ENCODE data around the gene MIPOL1. TPM values are rescaled to one million over a fixed set of nuclear protein-coding genes. Genes with fewer than 3 reads are reported as not detected.

Gene MIPOL1
- total and polyA plus RNA-seq, 2 donors (not counting 3 experiments of a cell fraction or from before 2014, with no cell fraction given): 3.4 to 33.5 TPM

DNA sequence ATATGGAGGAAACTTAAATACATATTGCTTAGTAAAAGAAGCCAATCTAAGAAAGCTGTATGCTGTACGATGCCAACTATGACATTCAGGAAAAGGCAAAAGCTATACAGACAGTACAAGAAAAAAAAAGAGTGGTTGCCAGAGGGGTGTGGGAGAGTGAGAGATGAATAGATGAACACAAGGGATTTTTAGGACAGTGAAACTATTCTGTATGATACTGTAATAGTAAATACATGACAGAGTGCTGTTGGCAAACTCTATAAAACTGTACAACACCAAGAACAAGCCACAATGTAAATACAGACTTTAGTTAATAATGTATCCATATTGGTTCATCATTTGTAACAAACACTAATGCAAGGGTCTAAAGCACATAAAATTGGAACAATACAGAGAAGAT is 10.9 kb upstream of the MIPOL1 start:
- H3K79me2 ChIP-seq (ENCODE audit: control insufficient read depth, insufficient read depth, low read length): no peaks in the 10 kb centered on the region
- CTCF ChIA-PET: no interaction called here
- no peaks in the 10 kb centered on the region for H3K4me1 ChIP-seq (ENCODE audit: control insufficient read depth, extremely low read depth, insufficient read depth, low read length)
- no peak overlapping the region for H3K4me2 ChIP-seq (ENCODE audit: insufficient read depth, low read length)
- no peaks in the 10 kb centered on the region for H4K20me1 ChIP-seq (replicated peaks; ENCODE audit: control insufficient read depth, extremely low read depth, insufficient read depth, low read length)
- no peaks in the 10 kb centered on the region for H3K9me3 ChIP-seq (replicated peaks; ENCODE audit: control insufficient read depth, insufficient read depth, low read length)
- no peak overlapping the region for H2AFZ ChIP-seq (ENCODE audit: low read depth, low read length)
- H3K9ac ChIP-seq (replicated peaks; ENCODE audit: extremely low read depth, insufficient read depth, low read length): no peak overlapping the region
- no peak for FAIRE-seq
- POLR2A ChIA-PET: no interaction called here
- intact Hi-C loops (cut with micrococcal nuclease): no loop called here
- TF ChIP-seq EZH2 (IDR thresholded peaks at IDR 0.05; ENCODE audit: borderline replicate concordance, low read depth, low read length, severe bottlenecking) (no peak), MYC (IDR thresholded peaks at IDR 0.05; ENCODE audit: low read depth, low read length) (no peak), FOS (IDR thresholded peaks at IDR 0.05; ENCODE audit: borderline replicate concordance, insufficient read depth, low read length) (no peak), JUN (IDR thresholded peaks at IDR 0.05; ENCODE audit: borderline replicate concordance, insufficient read depth, insufficient read length, low read depth) (no peak), POLR2AphosphoS5 (IDR thresholded peaks at IDR 0.05; ENCODE audit: insufficient read depth, low read depth, low read length) (no peak), POLR2A (IDR thresholded peaks at IDR 0.05; ENCODE audit: low read depth, low read length) (no peak), GATA2 (IDR thresholded peaks at IDR 0.05; ENCODE audit: insufficient read depth, insufficient read length, low read depth, low read length) (no peak)
- TF ChIP-seq, protein P1, sequence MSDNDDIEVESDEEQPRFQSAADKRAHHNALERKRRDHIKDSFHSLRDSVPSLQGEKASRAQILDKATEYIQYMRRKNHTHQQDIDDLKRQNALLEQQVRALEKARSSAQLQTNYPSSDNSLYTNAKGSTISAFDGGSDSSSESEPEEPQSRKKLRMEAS (IDR thresholded peaks at IDR 0.05; ENCODE audit: insufficient read depth, insufficient read length): no peak
- TF ChIP-seq, protein P2, sequence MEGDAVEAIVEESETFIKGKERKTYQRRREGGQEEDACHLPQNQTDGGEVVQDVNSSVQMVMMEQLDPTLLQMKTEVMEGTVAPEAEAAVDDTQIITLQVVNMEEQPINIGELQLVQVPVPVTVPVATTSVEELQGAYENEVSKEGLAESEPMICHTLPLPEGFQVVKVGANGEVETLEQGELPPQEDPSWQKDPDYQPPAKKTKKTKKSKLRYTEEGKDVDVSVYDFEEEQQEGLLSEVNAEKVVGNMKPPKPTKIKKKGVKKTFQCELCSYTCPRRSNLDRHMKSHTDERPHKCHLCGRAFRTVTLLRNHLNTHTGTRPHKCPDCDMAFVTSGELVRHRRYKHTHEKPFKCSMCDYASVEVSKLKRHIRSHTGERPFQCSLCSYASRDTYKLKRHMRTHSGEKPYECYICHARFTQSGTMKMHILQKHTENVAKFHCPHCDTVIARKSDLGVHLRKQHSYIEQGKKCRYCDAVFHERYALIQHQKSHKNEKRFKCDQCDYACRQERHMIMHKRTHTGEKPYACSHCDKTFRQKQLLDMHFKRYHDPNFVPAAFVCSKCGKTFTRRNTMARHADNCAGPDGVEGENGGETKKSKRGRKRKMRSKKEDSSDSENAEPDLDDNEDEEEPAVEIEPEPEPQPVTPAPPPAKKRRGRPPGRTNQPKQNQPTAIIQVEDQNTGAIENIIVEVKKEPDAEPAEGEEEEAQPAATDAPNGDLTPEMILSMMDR (IDR thresholded peaks at IDR 0.05; ENCODE audit: extremely low read depth in 1 of 2, insufficient read depth in 1 of 2, low read depth in 1 of 2, low read length in 2 of 2): no peak
- no peak for DNase-seq (ENCODE audit: low read depth, low spot score)
- no TSS peak for BruUV-seq (replicated peaks)
- no peak overlapping the region for H3K4me3 ChIP-seq (replicated peaks in 1 of 3; ENCODE audit: insufficient read depth in 1 of 3, low read depth in 1 of 3, low read length in 3 of 3)
- dilution Hi-C loops (cut with MboI; ENCODE audit: extremely low pct_ligation_motif_present, low sequenced_read_pairs): no loop called here
- H3K27me3 ChIP-seq (ENCODE audit: control insufficient read depth in 2 of 2, insufficient read depth in 2 of 2, low read length in 2 of 2): no peaks in the 10 kb centered on the region
- no peak overlapping the region for H3K27ac ChIP-seq (ENCODE audit: insufficient read depth, low read depth, low read length)
- H3K36me3 ChIP-seq (ENCODE audit: control insufficient read depth in 2 of 2, extremely low read depth in 1 of 2, insufficient read depth in 2 of 2, low read length in 2 of 2): no peaks in the 10 kb centered on the region
- no peaks in the 10 kb centered on the region for H3K9me1 ChIP-seq (replicated peaks; ENCODE audit: control insufficient read depth, extremely low read depth, insufficient read depth, low read length)
